ENCODE measurements around the gene MRPL27.
A peak's percentile ranks its signal among the peaks of the same experiment; 100 is the strongest.

The MRPL27 gene

DNA sequence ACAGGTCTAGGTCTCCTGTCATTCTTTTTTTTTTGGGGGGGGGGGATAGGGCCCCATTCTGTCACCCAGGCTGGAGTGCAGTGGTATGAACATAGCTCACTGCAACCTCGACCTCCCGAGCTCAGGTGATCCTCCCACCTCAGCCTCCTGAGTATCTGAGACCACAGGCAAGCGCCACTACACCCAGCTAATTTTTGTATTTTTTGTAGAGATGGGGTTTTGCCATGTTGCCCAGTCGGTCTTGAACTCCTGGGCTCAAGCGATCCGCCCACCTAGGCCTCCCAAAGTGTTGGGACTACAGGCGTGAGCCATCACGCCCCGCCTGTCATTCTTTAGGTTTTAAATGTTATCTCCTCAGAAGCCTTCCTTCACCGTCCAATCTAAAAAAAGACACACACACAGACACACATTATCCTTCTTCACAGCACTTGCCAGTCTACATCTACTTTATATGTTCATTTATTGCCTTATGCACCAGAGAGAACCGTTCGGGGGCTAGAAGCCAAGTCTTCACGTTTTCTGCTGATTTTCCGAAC lies 694 bp downstream of the MRPL27 start:
- H3K9me3 ChIP-seq: no peaks in the 10 kb centered on the region
- intact Hi-C loops (cut with DNase I; ENCODE audit: low total_unique reads): no loop called here
- H3K27me3 ChIP-seq: no peaks in the 10 kb centered on the region
- no peak for DNase-seq
- peaks cover 0 to 24% (median 17%) of the 10 kb centered on the region in 4 donors for H3K4me1 ChIP-seq
- peak overlapping the region; percentile 86 to 91 for H3K27ac ChIP-seq
- peaks cover 28 to 36% (median 30%) of the 10 kb centered on the region in 3 donors for H3K36me3 ChIP-seq
- TF ChIP-seq, protein P1, sequence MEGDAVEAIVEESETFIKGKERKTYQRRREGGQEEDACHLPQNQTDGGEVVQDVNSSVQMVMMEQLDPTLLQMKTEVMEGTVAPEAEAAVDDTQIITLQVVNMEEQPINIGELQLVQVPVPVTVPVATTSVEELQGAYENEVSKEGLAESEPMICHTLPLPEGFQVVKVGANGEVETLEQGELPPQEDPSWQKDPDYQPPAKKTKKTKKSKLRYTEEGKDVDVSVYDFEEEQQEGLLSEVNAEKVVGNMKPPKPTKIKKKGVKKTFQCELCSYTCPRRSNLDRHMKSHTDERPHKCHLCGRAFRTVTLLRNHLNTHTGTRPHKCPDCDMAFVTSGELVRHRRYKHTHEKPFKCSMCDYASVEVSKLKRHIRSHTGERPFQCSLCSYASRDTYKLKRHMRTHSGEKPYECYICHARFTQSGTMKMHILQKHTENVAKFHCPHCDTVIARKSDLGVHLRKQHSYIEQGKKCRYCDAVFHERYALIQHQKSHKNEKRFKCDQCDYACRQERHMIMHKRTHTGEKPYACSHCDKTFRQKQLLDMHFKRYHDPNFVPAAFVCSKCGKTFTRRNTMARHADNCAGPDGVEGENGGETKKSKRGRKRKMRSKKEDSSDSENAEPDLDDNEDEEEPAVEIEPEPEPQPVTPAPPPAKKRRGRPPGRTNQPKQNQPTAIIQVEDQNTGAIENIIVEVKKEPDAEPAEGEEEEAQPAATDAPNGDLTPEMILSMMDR (IDR thresholded peaks at IDR 0.05): no peak
- H3K4me3 ChIP-seq: peak overlapping the region; percentile 64 to 73

DNA sequence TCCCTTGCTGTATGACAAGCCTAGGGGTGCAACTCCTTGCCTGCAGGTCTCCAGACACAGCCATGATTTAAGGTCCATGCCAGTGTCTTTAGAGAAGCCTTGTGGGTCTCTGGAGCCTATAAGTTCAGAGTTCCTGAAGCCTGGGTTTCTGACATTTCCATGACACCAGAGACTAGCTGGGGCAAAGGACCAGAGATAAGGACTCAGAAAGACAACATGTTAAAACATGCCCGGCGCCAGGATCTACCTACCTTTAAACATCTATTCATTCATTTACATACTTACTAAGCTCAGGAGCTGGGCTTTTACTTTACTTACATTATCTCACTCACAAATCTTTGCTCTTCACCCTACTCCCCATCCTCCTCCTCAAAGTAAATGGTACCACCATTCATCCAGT lies 1.5 kb downstream of the MRPL27 start:
- H3K4me1 ChIP-seq: peaks cover 0 to 24% (median 17%) of the 10 kb centered on the region in 4 donors
- no peak overlapping the region for H3K4me3 ChIP-seq
- no peaks in the 10 kb centered on the region for H3K27me3 ChIP-seq
- intact Hi-C loops (cut with DNase I; ENCODE audit: low total_unique reads): no loop called here
- DNase-seq: no peak
- TF ChIP-seq, protein P1 (IDR thresholded peaks at IDR 0.05): no peak
- no peaks in the 10 kb centered on the region for H3K9me3 ChIP-seq
- H3K36me3 ChIP-seq: peaks cover 31 to 44% (median 38%) of the 10 kb centered on the region in 3 donors
- H3K27ac ChIP-seq: no peak overlapping the region

DNA sequence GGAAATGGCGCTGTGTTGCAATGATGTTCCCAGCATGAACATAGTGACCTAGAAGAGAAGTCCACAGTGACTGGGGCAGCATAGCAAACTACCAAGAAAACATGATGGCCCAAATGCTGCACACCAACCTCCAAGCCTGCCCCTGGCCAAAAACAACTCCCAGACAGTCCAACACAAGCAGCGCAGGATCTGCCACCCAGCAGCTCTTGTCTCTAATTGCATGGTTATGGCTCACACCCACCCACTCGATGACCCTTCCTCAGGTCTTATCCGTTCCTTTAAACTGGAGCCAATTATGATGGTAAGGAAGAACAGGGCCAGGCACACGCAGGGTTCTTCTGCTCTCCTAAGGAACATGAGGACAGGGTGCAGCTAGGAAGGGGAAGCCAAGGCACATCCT lies 2.9 kb downstream of the MRPL27 start:
- Histone ChIP-seq H3K27ac (no peak overlapping the region), H3K4me1 (peaks cover 0 to 24% (median 17%) of the 10 kb centered on the region in 4 donors), H3K36me3 (peaks cover 31 to 58% (median 47%) of the 10 kb centered on the region in 3 donors), H3K4me3 (no peak overlapping the region), H3K27me3 (no peaks in the 10 kb centered on the region), H3K9me3 (no peaks in the 10 kb centered on the region)
- no peak for DNase-seq
- intact Hi-C loops (cut with DNase I; ENCODE audit: low total_unique reads): no loop called here
- TF ChIP-seq, protein P1 (IDR thresholded peaks at IDR 0.05): no peak

DNA sequence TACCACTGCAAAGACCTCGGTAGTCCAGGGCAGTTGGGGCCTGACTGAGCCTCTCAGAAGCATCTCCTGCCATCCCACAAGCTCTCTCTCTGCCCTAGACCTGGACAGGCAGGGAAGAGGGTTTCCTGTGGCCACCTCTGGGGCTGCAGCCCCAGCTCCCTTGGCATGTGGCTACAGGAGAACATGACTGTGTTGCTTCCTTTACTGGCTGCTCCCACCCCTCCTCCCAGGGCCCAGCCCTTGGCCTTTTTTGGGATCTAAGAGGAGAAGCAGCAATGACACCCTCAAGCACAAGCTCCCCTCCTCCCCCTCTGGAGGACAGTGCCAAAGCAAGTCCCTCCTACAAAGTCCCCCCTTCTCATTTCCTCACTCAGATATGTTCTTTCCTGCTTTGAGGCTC lies 5.6 kb downstream of the MRPL27 start:
- Histone ChIP-seq H3K27me3 (no peaks in the 10 kb centered on the region), H3K36me3 (peaks cover 31 to 67% (median 47%) of the 10 kb centered on the region in 3 donors), H3K4me1 (peaks cover 0 to 20% (median 16%) of the 10 kb centered on the region in 4 donors), H3K27ac (no peak overlapping the region), H3K4me3 (no peak overlapping the region), H3K9me3 (no peaks in the 10 kb centered on the region)
- TF ChIP-seq, protein P1 (IDR thresholded peaks at IDR 0.05): no peak
- DNase-seq: peak in 1 of 2 donors; percentile 46
- intact Hi-C loops (cut with DNase I; ENCODE audit: low total_unique reads): loop anchor here (10.0 kb wide), 1 partner anchor 107 kb away; the partner anchor contains the start of gene RSAD1

DNA sequence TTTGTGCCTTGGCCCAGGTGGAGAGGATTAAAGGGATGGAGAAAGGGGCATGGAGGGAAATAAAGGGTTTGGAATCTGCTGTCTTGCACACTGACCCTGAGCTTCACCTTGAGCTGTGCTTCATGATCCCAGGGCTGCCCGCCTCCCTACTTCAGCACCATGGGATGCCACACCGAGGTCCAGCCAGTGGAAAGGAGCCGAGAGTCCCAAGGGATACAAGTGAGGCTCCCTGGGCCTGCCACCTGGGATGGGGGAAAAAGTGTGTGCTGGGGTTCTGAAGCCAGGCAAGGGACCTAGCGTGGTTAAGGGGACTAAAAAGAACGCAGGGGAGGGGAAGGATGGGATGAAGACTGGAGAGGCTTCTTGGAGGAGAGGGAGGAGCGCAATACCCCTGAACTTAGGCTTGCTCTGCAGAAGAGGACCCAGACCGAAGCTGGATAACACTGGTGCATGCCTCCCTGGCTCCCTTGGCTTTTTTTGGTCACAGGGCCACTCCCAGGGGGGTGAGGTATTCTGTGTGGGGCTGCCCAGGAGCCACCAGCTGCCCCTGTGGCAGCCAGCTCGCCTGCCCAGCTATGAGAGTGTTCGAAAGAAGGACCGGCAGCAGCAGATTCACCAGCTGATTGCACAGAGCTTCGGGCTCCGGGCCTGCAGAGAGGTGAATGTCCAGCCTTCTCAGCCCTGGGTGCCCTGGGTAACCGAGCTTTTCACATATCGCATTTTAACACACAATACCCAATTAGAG lies 7.2 kb downstream of the MRPL27 start:
- no peak for DNase-seq

More for the DNA sequence above, 7.2 kb downstream of the MRPL27 start:
- intact Hi-C loops (cut with DNase I; ENCODE audit: low total_unique reads): loop anchor here (10.0 kb wide), 1 partner anchor 109 kb away; the partner anchor contains the start of gene RSAD1
- peaks cover 0 to 8% (median 4%) of the 10 kb centered on the region in 4 donors for H3K4me1 ChIP-seq
- TF ChIP-seq, protein P1 (IDR thresholded peaks at IDR 0.05): no peak
- peaks cover 31 to 74% (median 47%) of the 10 kb centered on the region in 3 donors for H3K36me3 ChIP-seq
- H3K4me3 ChIP-seq: no peak overlapping the region
- H3K27me3 ChIP-seq: no peaks in the 10 kb centered on the region
- no peak overlapping the region for H3K27ac ChIP-seq
- H3K9me3 ChIP-seq: no peaks in the 10 kb centered on the region

Measured in tibial artery (tissue), 4 donors.